Smooth muscle cell (in vitro differentiated cells): ENCODE results near the gene MRPL37. TPM values are rescaled to one million over a fixed set of nuclear protein-coding genes. Genes with fewer than 3 reads are reported as not detected.

Experiments used
- DNase-seq: peaks from one replicate; lab custom pipeline; 2025; ENCODE audit not compliant: unreplicated experiment; lab: John Stamatoyannopoulos, UW
- H2AFZ ChIP-seq: fragments of 200-600 bp; sonication (generic); 2 replicates; pipeline ENCODE4 v1.6.0; 2016; ENCODE audit warnings: antibody characterized with exemption, low read depth, mild to moderate bottlenecking
- H3F3A ChIP-seq: fragments of 200-600 bp; sonication (generic); 2 replicates; pipeline ENCODE4 v1.6.0; 2017; ENCODE audit warnings: antibody characterized with exemption, low read depth
- H3K27ac ChIP-seq: fragments of 200-600 bp; sonication (generic); 2 replicates; pipeline ENCODE4 v1.5.1; 2016; ENCODE audit warnings: low read depth, mild to moderate bottlenecking
- H3K27me3 ChIP-seq: fragments of 200-600 bp; sonication (generic); 2 replicates; pipeline ENCODE4 v1.6.1; 2016; ENCODE audit warnings: low read depth, mild to moderate bottlenecking
- H3K36me3 ChIP-seq: fragments of 200-600 bp; sonication (generic); 2 replicates; pipeline ENCODE4 v1.5.1; 2016; ENCODE audit warnings: low read depth
- H3K4me1 ChIP-seq: fragments of 200-600 bp; sonication (generic); 2 replicates; pipeline ENCODE4 v1.5.1; 2016; ENCODE audit warnings: low read depth
- H3K4me2 ChIP-seq: fragments of 200-600 bp; sonication (generic); 2 replicates; pipeline ENCODE4 v1.6.0; 2016; ENCODE audit warnings: mild to moderate bottlenecking
- H3K4me3 ChIP-seq: fragments of 200-600 bp; sonication (generic); 2 replicates; pipeline ENCODE4 v1.5.1; 2016; ENCODE audit warnings: mild to moderate bottlenecking
- H3K79me2 ChIP-seq: fragments of 200-600 bp; sonication (generic); 2 replicates; pipeline ENCODE4 v1.6.0; 2016; ENCODE audit warnings: low read depth, mild to moderate bottlenecking
- H3K9ac ChIP-seq: fragments of 200-600 bp; sonication (generic); 2 replicates; pipeline ENCODE4 v1.6.0; 2016; ENCODE audit warnings: low read depth
- H3K9me3 ChIP-seq: fragments of 200-600 bp; sonication (generic); replicated peaks from 2 replicates; pipeline ENCODE4 v1.5.1; 2016; ENCODE audit warnings: low read depth
- H4K20me1 ChIP-seq: fragments of 200-600 bp; sonication (generic); 2 replicates; pipeline ENCODE4 v1.6.0; 2016; ENCODE audit warnings: low read depth
- CTCF ChIP-seq: fragments of 200-600 bp; sonication (generic); IDR thresholded peaks from 2 replicates; pipeline ENCODE4 v1.5.1; 2017; ENCODE audit warnings: borderline replicate concordance, mild to moderate bottlenecking, antibody characterized with exemption; ENCODE audit not compliant: insufficient read depth, poor library complexity, severe bottlenecking
- WGBS: methylation state at CpG from one replicate; pipeline ENCODE4 v1.1.7; 2016; ENCODE audit warnings: low lambda C conversion rate; 5-methylcytosine and 5-hydroxymethylcytosine counted together
- polyA plus RNA-seq: library from polyadenylated mRNA; unstranded; fragments of >200 nt; fragmentation: Nextera tagmentation; extraction: Ambion mirVana; gene quantifications from 2 replicates; pipeline ENCODE4 v1.2.1, GENCODE V29; 2016
- total RNA-seq: library from RNA; depleted of rRNA; stranded (reverse); fragments of >200 nt; gene quantifications from 2 replicates; pipeline ENCODE4 v1.2.3, GENCODE V29; 2014

MRPL37 gene
- total and polyA plus RNA-seq, 2 experiments from 2014 or later = 85.5 to 96.4 TPM

GRCh38 chr1:54237586-54237985 is 37.6 kb downstream of the MRPL37 start:
- H4K20me1 ChIP-seq = no peaks in the 10 kb centered on the region
- no peaks in the 10 kb centered on the region for H3K4me1 ChIP-seq
- no peaks in the 10 kb centered on the region for H3K27me3 ChIP-seq
- H2AFZ ChIP-seq = no peak overlapping the region
- no peaks in the 10 kb centered on the region for H3K36me3 ChIP-seq
- no peak overlapping the region for H3K27ac ChIP-seq
- TF ChIP-seq CTCF = no peak
- no peak overlapping the region for H3K4me2 ChIP-seq
- H3K79me2 ChIP-seq = no peaks in the 10 kb centered on the region
- no peaks in the 10 kb centered on the region for H3K9me3 ChIP-seq
- H3K4me3 ChIP-seq = no peak overlapping the region
- 92% methylated on average over 10 of the region's 10 CpGs for WGBS
- H3K9ac ChIP-seq = no peak overlapping the region
- H3F3A ChIP-seq = no peaks in the 10 kb centered on the region
- DNase-seq = no peak

GRCh38 chr1:54238353-54239034 is 38.5 kb downstream of the MRPL37 start:
- H3K27me3 ChIP-seq = no peaks in the 10 kb centered on the region
- no peaks in the 10 kb centered on the region for H4K20me1 ChIP-seq
- H3K4me3 ChIP-seq = no peak overlapping the region
- no peaks in the 10 kb centered on the region for H3K36me3 ChIP-seq
- no peaks in the 10 kb centered on the region for H3K4me1 ChIP-seq
- H3K4me2 ChIP-seq = no peak overlapping the region
- H3K27ac ChIP-seq = no peak overlapping the region
- H3K79me2 ChIP-seq = no peaks in the 10 kb centered on the region
- WGBS = 91% methylated on average over 12 of the region's 12 CpGs
- H3K9ac ChIP-seq = no peak overlapping the region
- H2AFZ ChIP-seq = no peak overlapping the region
- no peak for DNase-seq
- TF ChIP-seq CTCF = no peak
- H3K9me3 ChIP-seq = no peaks in the 10 kb centered on the region
- no peaks in the 10 kb centered on the region for H3F3A ChIP-seq

- no peak for TF ChIP-seq CTCF
- Histone ChIP-seq H4K20me1 (no peaks in the 10 kb centered on the region), H3K4me1 (no peaks in the 10 kb centered on the region), H3K36me3 (no peaks in the 10 kb centered on the region), H3F3A (no peaks in the 10 kb centered on the region), H3K9ac (no peak overlapping the region), H3K4me3 (no peak overlapping the region), H3K27me3 (no peaks in the 10 kb centered on the region), H3K79me2 (no peaks in the 10 kb centered on the region), H3K9me3 (no peaks in the 10 kb centered on the region), H2AFZ (no peak overlapping the region), H3K4me2 (no peak overlapping the region), H3K27ac (no peak overlapping the region)
- DNase-seq = no peak
- WGBS = 98% methylated on average over 5 of the region's 5 CpGs
These were observed 39.0 kb downstream of the MRPL37 start for GRCh38 chr1:54239035-54239383.

GRCh38 chr1:54239631-54240031 is 39.7 kb downstream of the MRPL37 start:
- no peaks in the 10 kb centered on the region for H3F3A ChIP-seq
- no peak for DNase-seq
- no peaks in the 10 kb centered on the region for H4K20me1 ChIP-seq
- no peaks in the 10 kb centered on the region for H3K36me3 ChIP-seq
- H3K9me3 ChIP-seq = no peaks in the 10 kb centered on the region
- no peak overlapping the region for H3K27ac ChIP-seq
- no peak overlapping the region for H2AFZ ChIP-seq
- no peaks in the 10 kb centered on the region for H3K4me1 ChIP-seq
- no peak for TF ChIP-seq CTCF
- no peak overlapping the region for H3K9ac ChIP-seq
- 90% methylated on average over 10 of the region's 10 CpGs for WGBS
- H3K4me2 ChIP-seq = no peak overlapping the region
- H3K27me3 ChIP-seq = no peaks in the 10 kb centered on the region
- H3K79me2 ChIP-seq = no peaks in the 10 kb centered on the region
- H3K4me3 ChIP-seq = no peak overlapping the region
